Esophagus muscularis mucosa (tissue), 4 donors: Measurements from ENCODE around the gene TMTC2.

Experiments used
- EP300 ChIP-seq: sonication (generic); formaldehyde crosslinking; IDR thresholded peaks from one replicate; pipeline ENCODE4 v1.6.1; 2017; ENCODE audit warnings: antibody characterized with exemption
- POLR2A ChIP-seq: fragments of 450-650 bp; IDR thresholded peaks from one replicate; pipeline ENCODE4 v1.6.1; 2017; ENCODE audit warnings: antibody characterized with exemption, moderate library complexity, mild to moderate bottlenecking, low read depth
- TF ChIP-seq, protein P1 (sequence below), 3 experiments: fragments of 200-600 bp in 2 of 3; fragments of 450-650 bp in 1 of 3; sonication (generic) in 2 of 3; IDR thresholded peaks; one replicate each; pipeline ENCODE4 v1.5.1; 2017 to 2019; ENCODE audit warnings: antibody characterized with exemption in 3 of 3, mild to moderate bottlenecking in 2 of 3, moderate library complexity in 1 of 3

DNA sequence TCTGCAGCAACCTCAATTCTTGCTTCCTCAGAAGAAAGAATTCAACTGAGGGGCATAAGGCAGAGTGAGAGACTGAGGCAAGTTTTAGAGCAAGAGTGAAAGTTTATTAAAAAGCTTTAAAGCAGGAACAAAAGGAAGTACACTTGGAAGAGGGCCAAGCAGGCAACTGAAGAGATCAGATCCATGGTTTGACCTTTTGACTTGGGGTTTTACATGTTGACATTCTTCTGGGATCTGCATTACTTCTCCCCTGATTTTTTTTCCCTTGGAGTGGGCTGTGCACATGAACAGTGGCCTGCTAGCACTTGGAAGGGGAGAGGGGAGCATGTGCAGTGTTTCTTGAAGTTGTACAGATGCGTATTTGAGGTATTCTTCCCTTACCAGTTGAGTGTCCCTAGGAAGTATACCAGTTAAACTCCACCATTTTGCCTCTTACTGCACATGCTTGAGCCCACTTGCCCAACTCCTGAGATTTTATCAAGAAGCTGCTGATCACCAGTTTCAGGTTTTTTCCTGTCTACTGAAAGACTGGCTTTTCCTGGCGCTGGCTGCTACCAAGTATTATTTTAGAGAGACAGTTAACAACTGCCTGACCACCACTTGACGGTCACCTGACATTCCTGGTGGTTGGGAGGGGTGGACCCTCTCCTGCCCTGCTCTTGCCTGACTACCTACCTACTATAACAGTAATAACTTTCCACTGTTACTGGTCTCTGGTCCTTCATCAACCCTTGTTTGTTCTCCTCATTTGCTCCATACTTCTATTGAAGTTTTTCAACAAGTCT lies 26.0 kb upstream of the TMTC2 start:
- TF ChIP-seq, protein P1, sequence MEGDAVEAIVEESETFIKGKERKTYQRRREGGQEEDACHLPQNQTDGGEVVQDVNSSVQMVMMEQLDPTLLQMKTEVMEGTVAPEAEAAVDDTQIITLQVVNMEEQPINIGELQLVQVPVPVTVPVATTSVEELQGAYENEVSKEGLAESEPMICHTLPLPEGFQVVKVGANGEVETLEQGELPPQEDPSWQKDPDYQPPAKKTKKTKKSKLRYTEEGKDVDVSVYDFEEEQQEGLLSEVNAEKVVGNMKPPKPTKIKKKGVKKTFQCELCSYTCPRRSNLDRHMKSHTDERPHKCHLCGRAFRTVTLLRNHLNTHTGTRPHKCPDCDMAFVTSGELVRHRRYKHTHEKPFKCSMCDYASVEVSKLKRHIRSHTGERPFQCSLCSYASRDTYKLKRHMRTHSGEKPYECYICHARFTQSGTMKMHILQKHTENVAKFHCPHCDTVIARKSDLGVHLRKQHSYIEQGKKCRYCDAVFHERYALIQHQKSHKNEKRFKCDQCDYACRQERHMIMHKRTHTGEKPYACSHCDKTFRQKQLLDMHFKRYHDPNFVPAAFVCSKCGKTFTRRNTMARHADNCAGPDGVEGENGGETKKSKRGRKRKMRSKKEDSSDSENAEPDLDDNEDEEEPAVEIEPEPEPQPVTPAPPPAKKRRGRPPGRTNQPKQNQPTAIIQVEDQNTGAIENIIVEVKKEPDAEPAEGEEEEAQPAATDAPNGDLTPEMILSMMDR (IDR thresholded peaks at IDR 0.05) = no peak
- TF ChIP-seq POLR2A (no peak), EP300 (no peak)
